NCI-H2107 treated with DMSO at 0.1 percent for 48 hours (cell line): ENCODE results near the gene RELB.
"Not testable (repeated sequence)": the region's sequence is repeated elsewhere in the genome, so short reads cannot be mapped to it uniquely, and the experiment has no call there.

ENCODE experiments used
- DNase-seq: peaks from one replicate; lab custom pipeline; 2025; ENCODE audit not compliant: unreplicated experiment; lab: John Stamatoyannopoulos, UW

The RELB gene

GRCh38 chr19:44986389-44986788 lies 14.9 kb upstream of the RELB start:
- no peak for DNase-seq

GRCh38 chr19:44987148-44987675 lies 14.1 kb upstream of the RELB start:
- DNase-seq = no peak

GRCh38 chr19:44988273-44988672 lies 13.0 kb upstream of the RELB start:
- DNase-seq = no peak

GRCh38 chr19:44988896-44989556 lies 12.2 kb upstream of the RELB start:
- DNase-seq = no peak

- no peak for DNase-seq
Measured at GRCh38 chr19:44990459-44990858, 10.8 kb upstream of the RELB start.

GRCh38 chr19:44990966-44991365 lies 10.3 kb upstream of the RELB start:
- no peak for DNase-seq

- no peak for DNase-seq
Measured at GRCh38 chr19:44992336-44993163, 8.7 kb upstream of the RELB start.

- no peak for DNase-seq
Measured at GRCh38 chr19:44993526-44993925, 7.7 kb upstream of the RELB start.

GRCh38 chr19:44993926-44994537 lies 7.2 kb upstream of the RELB start:
- no peak for DNase-seq

GRCh38 chr19:44998025-44998424 lies 3.2 kb upstream of the RELB start:
- DNase-seq = no peak

- DNase-seq = not testable (repeated sequence)
Measured at GRCh38 chr19:44999131-44999925, 1.9 kb upstream of the RELB start.

- not testable (repeated sequence) for DNase-seq
Measured at GRCh38 chr19:45000665-45001064, 599 bp upstream of the RELB start.

GRCh38 chr19:45003485-45003884 lies 2.2 kb downstream of the RELB start:
- no peak for DNase-seq

GRCh38 chr19:45005787-45006186 lies 4.5 kb downstream of the RELB start:
- DNase-seq = no peak

GRCh38 chr19:45008552-45008951 lies 7.3 kb downstream of the RELB start:
- no peak for DNase-seq

GRCh38 chr19:45009625-45010255 lies 8.5 kb downstream of the RELB start:
- no peak for DNase-seq

GRCh38 chr19:45010306-45010705 lies 9.0 kb downstream of the RELB start:
- DNase-seq = no peak

GRCh38 chr19:45011959-45012358 lies 10.7 kb downstream of the RELB start:
- DNase-seq = no peak

GRCh38 chr19:45016388-45017314 lies 15.4 kb downstream of the RELB start:
- DNase-seq = peak; percentile 31
